Measurements from ENCODE around the gene VSIG10L.

VSIG10L gene

GRCh38 chr19:51337861-51338562 lies 3.9 kb downstream of the VSIG10L start:
- no peak for DNase-seq

GRCh38 chr19:51337141-51337860 lies 4.6 kb downstream of the VSIG10L start:
- DNase-seq, result no peak

DNA sequence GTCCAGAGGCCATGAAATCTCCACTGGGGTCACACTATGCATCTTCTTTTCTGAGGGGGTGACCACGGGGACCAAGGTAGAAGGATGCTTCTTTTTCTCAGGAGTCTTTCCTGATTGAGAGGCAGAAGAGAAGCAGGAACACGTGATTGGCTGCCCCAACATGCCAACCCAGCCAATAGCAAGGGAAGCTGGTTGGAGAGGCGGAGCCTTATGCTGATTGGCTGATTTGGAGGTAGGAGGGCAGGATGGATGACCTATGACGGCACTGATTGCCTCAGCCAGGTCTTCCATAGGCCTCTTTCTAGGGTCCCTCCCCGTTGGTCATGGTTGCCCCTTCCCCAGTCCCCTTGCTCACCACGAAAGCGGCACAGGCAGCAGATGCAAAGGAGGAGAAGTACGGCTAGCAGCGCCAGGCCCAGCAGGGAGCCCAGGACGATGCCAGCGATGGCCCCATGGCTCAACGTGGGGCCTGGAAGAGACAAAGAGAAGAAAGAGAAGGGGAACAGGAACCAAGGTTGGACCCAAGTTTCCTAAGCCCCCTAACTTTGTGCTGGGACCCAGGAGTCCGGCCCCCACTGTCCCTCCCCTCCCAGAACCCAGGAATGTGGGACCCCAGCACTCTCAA lies 8.0 kb downstream of the VSIG10L start:
- no peak for DNase-seq

DNA sequence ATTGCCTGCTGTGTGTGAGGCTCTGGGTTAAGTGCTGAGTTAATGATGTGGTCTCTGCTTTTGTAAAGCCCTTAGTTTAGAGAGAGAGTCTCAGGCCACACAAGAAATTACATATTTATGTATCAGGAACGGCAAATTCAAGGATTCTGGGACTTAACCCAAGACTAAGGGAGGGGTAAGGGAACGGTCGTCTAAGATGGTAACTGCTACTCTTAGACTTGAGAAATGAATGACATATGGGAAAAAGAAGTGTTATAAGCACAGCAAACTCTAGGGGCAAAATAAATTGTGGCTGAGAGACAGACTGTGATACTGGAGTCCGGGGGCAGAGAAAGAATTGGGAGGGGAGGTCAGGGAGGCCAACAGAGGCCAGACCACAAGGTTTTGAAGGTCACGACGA lies 10.2 kb downstream of the VSIG10L start:
- DNase-seq, result no peak

DNA sequence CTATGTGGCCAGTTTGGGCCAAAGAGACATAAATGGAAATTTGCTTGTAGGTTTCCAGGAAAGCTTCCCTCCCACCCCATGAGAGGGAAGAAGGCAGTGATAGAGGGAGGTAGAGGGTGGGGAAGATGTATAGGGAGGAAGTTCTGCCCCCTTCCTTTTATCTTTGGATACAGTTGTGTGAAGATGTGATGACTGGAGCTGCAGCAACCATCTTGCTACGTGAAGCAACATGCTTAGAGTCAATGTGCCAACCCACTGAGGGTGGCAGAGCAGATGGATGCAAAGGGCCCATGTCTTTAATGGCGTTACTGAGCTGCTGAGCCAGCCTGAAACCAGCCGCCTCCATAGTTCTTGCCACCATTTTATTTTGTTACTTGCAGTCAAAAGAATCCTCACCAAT lies 10.7 kb downstream of the VSIG10L start:
- DNase-seq, result no peak

DNA sequence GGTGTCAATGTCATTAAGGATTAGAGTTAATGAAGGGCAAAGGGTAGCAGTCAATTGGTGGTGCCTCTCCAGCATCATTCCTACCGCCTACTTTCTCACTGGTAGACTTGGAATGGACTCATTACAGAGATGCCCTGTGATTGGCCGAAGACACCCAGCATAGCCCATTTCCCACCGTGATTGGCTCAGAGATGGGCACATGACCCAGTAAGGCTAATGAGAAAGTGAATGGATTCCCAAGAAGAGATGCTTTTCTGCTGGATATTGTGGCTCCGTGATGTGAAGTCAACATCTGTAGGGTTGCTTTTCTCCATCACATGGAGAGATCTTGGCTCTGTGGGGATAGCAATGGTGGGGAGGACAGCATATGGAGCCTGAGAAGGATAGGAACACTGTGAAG lies 11.6 kb downstream of the VSIG10L start:
- DNase-seq, result no peak

DNA sequence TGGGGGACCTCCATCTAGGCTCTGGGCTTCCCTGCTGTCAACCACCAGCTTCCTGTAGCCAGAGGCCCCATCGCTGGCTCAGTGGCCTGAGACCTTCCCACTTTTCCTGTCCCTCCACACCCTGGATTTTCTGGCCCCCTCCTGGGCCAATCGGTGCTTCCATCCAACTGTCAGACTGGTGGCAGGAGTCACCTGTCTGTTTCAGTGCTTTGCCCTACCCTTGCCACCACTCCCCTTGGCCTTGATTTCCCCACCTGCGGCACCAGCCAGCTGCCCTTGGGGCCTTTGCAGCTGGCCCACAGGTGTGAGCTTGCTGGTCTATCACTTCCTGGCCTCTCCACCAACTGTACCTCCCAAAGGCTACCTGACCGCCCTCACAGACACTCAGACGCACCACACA lies 12.5 kb downstream of the VSIG10L start:
- DNase-seq, result no peak

- DNase-seq, result peak; percentile 61 to 72
Measured at GRCh38 chr19:51327066-51328001, 14.6 kb downstream of the VSIG10L start.

- no peak for DNase-seq
Measured at GRCh38 chr19:51326216-51327065, 15.5 kb downstream of the VSIG10L start.

DNA sequence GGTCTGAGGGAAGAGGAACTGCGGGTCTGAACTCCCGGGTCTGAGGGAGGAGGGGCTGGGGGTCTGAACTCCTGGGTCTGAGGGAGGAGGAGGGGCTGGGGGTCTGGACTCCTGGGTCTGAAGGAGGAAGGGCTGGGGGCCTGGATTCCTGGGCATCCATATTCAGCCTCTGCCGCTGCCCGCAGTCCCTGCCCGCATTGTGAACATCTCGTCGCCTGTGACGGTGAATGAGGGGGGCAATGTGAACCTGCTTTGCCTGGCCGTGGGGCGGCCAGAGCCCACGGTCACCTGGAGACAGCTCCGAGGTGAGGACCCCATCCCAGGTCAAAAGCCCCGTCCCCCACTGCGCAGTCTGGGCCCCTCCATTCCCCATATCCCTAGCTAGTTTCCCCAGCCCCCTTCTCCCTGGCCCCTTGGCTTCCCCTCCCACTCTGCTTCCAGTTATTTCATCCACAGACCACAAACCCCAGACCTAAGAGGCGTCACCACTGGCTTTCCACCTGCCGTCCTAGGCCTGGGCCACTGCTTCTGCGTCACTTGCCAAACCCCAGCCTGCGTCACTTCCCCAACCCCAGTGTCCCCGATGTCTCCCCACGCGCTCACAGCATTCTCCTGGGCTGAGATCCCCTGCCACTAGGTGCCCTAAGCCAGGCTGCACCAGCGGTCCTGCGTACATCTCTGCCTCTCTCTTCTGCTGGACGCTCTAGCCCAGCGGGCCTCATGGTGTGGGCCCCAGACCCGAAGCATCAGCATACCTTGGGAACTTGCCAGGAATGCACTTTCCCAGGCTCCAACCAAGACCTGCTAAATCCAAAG lies 16.6 kb downstream of the VSIG10L start:
- no peak for DNase-seq

DNA sequence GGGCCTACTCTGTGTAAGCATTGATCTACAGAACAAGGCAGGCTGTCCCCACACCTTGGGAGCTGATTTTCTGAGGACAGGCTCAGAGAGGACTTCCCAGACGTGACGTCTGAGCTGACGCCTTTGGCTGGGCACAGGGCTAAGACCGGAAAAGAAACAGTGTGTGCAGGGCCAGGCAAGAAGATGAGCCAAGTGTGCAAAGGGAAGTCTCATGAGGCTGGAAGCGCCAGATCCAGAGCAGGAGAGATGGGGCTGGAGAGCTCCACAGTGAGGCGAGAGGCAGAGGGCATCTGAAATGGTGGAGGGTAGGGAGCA lies 17.8 kb downstream of the VSIG10L start:
- no peak for DNase-seq

DNA sequence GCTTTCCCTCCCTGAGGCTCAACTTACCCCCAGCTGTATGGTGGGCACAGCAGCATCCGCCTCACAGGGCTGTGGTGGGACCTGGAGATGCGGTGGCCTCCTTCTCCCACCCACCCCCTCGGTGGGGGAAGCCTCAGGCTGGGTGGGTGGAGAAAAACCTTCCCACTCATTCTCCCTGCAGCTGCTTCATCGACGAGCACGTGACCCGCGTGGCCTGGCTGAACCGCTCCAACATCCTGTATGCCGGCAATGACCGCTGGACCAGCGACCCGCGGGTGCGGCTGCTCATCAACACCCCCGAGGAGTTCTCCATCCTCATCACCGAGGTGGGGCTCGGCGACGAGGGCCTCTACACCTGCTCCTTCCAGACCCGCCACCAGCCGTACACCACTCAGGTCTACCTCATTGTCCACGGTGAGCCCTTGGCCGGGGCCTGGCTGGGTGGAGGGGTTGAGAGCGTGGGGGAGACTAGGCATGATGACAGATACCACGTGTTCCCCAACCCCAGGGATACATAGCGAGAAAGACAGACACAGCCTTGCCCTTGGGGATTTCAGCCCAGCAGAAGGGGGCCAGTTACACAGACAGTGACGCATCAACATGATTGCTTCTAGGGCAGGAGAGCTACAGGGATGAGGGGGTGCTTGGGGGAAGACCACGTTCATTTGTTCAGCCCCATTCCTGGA lies 18.3 kb downstream of the VSIG10L start:
- DNase-seq, result no peak

GRCh38 chr19:51321799-51322198 lies 20.1 kb downstream of the VSIG10L start:
- DNase-seq, result no peak

- DNase-seq, result no peak
Measured at GRCh38 chr19:51320280-51320657, 21.7 kb downstream of the VSIG10L start.

- DNase-seq, result no peak
Measured at GRCh38 chr19:51319649-51320279, 22.2 kb downstream of the VSIG10L start.

DNA sequence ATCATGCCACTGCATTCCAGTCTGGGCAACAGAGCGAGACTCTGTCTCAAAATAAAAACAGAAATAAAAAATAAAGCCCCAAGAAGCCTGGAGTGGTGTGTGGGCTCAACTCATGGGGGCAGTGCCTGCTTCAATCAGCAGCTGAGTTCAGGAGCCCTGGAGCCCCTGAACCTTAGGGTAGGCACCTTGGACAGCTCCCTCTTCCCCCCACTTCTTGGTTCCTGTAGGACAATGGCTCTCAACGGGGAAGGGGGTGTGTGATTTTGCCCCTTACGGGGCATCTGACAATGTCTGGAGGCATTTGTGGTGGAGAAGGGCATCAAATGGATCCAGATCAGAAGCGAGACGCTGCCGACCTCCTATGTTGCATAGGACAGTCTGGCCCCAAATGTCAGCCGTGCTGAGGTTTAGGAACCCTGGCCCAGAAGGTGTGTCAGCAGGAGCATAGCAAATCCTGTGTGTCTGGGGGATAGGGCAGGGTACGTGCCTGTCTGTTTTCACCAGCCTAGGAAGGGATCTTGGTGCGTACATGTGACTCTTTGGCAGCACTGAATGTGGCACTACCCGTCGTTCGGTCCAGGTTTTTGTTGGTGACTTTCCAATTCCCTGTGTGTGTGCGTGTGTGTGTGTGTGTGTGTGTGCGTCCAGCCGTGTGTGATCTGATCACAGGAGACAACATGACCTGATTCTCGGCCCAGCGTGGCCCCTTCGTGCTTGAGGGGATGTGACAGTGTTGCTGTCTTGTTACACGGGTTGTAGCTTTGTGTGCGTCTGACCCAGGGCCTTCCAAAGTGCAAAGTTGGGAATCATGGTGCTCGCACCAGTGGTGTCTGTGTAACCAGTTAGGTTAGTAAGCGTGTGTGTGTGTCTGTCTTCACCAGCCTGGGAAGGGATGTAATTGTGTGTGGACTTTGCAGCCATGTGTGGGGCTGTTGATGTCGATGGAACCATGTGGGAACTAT lies 23.0 kb downstream of the VSIG10L start:
- DNase-seq, result no peak

DNA sequence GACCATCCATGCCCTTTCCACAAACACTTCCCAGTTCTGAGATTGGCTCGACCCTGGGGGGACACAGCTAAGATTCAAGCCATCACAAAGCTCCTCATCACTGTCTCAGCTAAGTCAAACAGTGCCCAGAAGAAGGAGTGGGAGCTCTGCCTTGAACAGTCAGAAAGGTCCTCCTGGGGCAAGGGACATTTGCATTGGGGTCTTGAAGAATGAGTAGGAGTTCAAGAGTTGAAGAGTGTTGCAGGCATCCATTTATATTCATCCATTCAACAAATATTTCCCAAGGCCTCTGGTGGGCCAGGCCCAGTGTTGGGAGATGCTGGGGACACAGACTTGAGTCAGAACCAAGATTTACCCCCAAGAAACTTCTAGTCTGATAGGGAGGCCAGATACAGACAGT lies 24.0 kb downstream of the VSIG10L start:
- no peak for DNase-seq

DNA sequence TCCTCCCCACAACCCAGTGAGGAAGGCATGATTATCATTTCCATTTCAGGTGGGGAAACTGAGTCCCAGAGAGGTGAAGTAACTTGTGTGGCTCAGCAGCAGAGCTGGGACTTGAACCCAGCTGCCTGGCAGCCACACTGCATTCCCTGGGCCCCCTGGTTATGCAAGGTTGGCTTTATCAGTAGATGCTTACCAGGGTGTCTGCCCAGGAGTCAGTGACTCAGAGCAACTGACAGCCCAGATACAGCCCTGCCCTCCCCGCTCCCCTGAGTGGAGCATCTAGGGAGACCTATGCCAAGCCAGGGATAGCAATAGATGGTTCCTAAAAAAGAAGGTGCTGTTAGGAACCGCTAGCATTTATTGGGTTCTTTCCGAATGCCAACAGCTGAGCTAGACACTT lies 24.6 kb downstream of the VSIG10L start:
- no peak for DNase-seq

GRCh38 chr19:51316688-51317087 lies 25.3 kb downstream of the VSIG10L start:
- DNase-seq, result no peak
